ENCODE results near the gene APLF. TPM values are rescaled to one million over a fixed set of nuclear protein-coding genes. Genes with fewer than 3 reads are reported as not detected.

The APLF gene
- total RNA-seq, 1 donor from 2014 or later = 2.5 TPM

GRCh38 chr2:68423966-68424650 is 43.3 kb upstream of the APLF start:
- peaks cover 2% of the 10 kb centered on the region for H3K27me3 Mint-ChIP-seq (ENCODE audit: low read depth, unreplicated experiment)
- no peaks in the 10 kb centered on the region for H3K79me2 ChIP-seq (ENCODE audit: insufficient read depth, low read length)
- TF ChIP-seq EZH2 (IDR thresholded peaks at IDR 0.05; ENCODE audit: insufficient read depth, low read length) (no peak), CTCF (IDR thresholded peaks at IDR 0.05; ENCODE audit: insufficient read depth, low read depth, low read length) (no peak)
- no peak overlapping the region for H3K9ac ChIP-seq (ENCODE audit: low read length)
- no peaks in the 10 kb centered on the region for H3K36me3 Mint-ChIP-seq (ENCODE audit: low read depth, unreplicated experiment)
- H3K27ac ChIP-seq (ENCODE audit: low read depth, low read length) = no peak overlapping the region
- H3K27me3 ChIP-seq (ENCODE audit: insufficient read depth, low read length) = peaks cover 8% of the 10 kb centered on the region
- no peak overlapping the region for H3K4me3 Mint-ChIP-seq (ENCODE audit: unreplicated experiment)
- no peak overlapping the region for H3K4me3 ChIP-seq (ENCODE audit: insufficient read depth, low read depth, low read length)
- FAIRE-seq (no peak), DNase-seq (ENCODE audit: low read depth) (no peak)
- H3K27ac Mint-ChIP-seq (ENCODE audit: unreplicated experiment) = no peak overlapping the region
- no peaks in the 10 kb centered on the region for H4K20me1 ChIP-seq (ENCODE audit: insufficient read depth, low read length)
- H3K9me3 Mint-ChIP-seq (ENCODE audit: unreplicated experiment) = peaks cover 3% of the 10 kb centered on the region
- H3K4me1 ChIP-seq (ENCODE audit: insufficient read depth, low read length) = no peaks in the 10 kb centered on the region
- H2AFZ ChIP-seq (ENCODE audit: low read depth, low read length) = no peak overlapping the region
- H3K36me3 ChIP-seq (ENCODE audit: insufficient read depth, low read length) = no peaks in the 10 kb centered on the region
- H3K4me1 Mint-ChIP-seq (ENCODE audit: low read depth, unreplicated experiment) = no peaks in the 10 kb centered on the region
- no peaks in the 10 kb centered on the region for H3K9me3 ChIP-seq (ENCODE audit: insufficient read depth, low read depth, low read length)
- no peak overlapping the region for H3K4me2 ChIP-seq (ENCODE audit: low read length)

- Histone ChIP-seq H3K9ac (ENCODE audit: low read length) (no peak overlapping the region), H3K4me3 (ENCODE audit: insufficient read depth, low read depth, low read length) (no peak overlapping the region), H2AFZ (ENCODE audit: low read depth, low read length) (no peak overlapping the region), H3K36me3 (ENCODE audit: insufficient read depth, low read length) (no peaks in the 10 kb centered on the region), H4K20me1 (ENCODE audit: insufficient read depth, low read length) (no peaks in the 10 kb centered on the region), H3K4me1 (ENCODE audit: insufficient read depth, low read length) (no peaks in the 10 kb centered on the region), H3K27ac (ENCODE audit: low read depth, low read length) (no peak overlapping the region), H3K79me2 (ENCODE audit: insufficient read depth, low read length) (no peaks in the 10 kb centered on the region), H3K27me3 (ENCODE audit: insufficient read depth, low read length) (peaks cover 7% of the 10 kb centered on the region), H3K9me3 (ENCODE audit: insufficient read depth, low read depth, low read length) (no peaks in the 10 kb centered on the region), H3K4me2 (ENCODE audit: low read length) (no peak overlapping the region)
- no peak for DNase-seq (ENCODE audit: low read depth)
- no peak for FAIRE-seq
- H3K27ac Mint-ChIP-seq (ENCODE audit: unreplicated experiment) = no peak overlapping the region
- peaks cover 7% of the 10 kb centered on the region for H3K27me3 Mint-ChIP-seq (ENCODE audit: low read depth, unreplicated experiment)
- peaks cover 4% of the 10 kb centered on the region for H3K9me3 Mint-ChIP-seq (ENCODE audit: unreplicated experiment)
- no peaks in the 10 kb centered on the region for H3K36me3 Mint-ChIP-seq (ENCODE audit: low read depth, unreplicated experiment)
- no peak for TF ChIP-seq CTCF (IDR thresholded peaks at IDR 0.05; ENCODE audit: insufficient read depth, low read depth, low read length)
- no peak for TF ChIP-seq EZH2 (IDR thresholded peaks at IDR 0.05; ENCODE audit: insufficient read depth, low read length)
- H3K4me3 Mint-ChIP-seq (ENCODE audit: unreplicated experiment) = no peak overlapping the region
- H3K4me1 Mint-ChIP-seq (ENCODE audit: low read depth, unreplicated experiment) = no peaks in the 10 kb centered on the region
Measured at GRCh38 chr2:68425503-68425902, 41.9 kb upstream of the APLF start.

GRCh38 chr2:68426446-68426845 is 40.9 kb upstream of the APLF start:
- H3K9me3 Mint-ChIP-seq (ENCODE audit: unreplicated experiment) = peaks cover 4% of the 10 kb centered on the region
- Histone ChIP-seq H2AFZ (ENCODE audit: low read depth, low read length) (no peak overlapping the region), H3K79me2 (ENCODE audit: insufficient read depth, low read length) (no peaks in the 10 kb centered on the region), H3K4me1 (ENCODE audit: insufficient read depth, low read length) (no peaks in the 10 kb centered on the region), H3K4me3 (ENCODE audit: insufficient read depth, low read depth, low read length) (no peak overlapping the region), H3K27me3 (ENCODE audit: insufficient read depth, low read length) (peaks cover 6% of the 10 kb centered on the region), H3K9ac (ENCODE audit: low read length) (no peak overlapping the region), H3K9me3 (ENCODE audit: insufficient read depth, low read depth, low read length) (no peaks in the 10 kb centered on the region), H3K36me3 (ENCODE audit: insufficient read depth, low read length) (no peaks in the 10 kb centered on the region), H3K27ac (ENCODE audit: low read depth, low read length) (no peak overlapping the region), H4K20me1 (ENCODE audit: insufficient read depth, low read length) (no peaks in the 10 kb centered on the region), H3K4me2 (ENCODE audit: low read length) (no peak overlapping the region)
- no peak overlapping the region for H3K4me3 Mint-ChIP-seq (ENCODE audit: unreplicated experiment)
- DNase-seq (ENCODE audit: low read depth) (no peak), FAIRE-seq (no peak)
- H3K36me3 Mint-ChIP-seq (ENCODE audit: low read depth, unreplicated experiment) = no peaks in the 10 kb centered on the region
- TF ChIP-seq CTCF (IDR thresholded peaks at IDR 0.05; ENCODE audit: insufficient read depth, low read depth, low read length) (no peak), EZH2 (IDR thresholded peaks at IDR 0.05; ENCODE audit: insufficient read depth, low read length) (no peak)
- H3K27me3 Mint-ChIP-seq (ENCODE audit: low read depth, unreplicated experiment) = peaks cover 7% of the 10 kb centered on the region
- no peak overlapping the region for H3K27ac Mint-ChIP-seq (ENCODE audit: unreplicated experiment)
- no peaks in the 10 kb centered on the region for H3K4me1 Mint-ChIP-seq (ENCODE audit: low read depth, unreplicated experiment)
